ENCODE measurements around the gene C1orf159.

GRCh38 chr1:1146596-1146995, 30.7 kb upstream of the C1orf159 start:
- TF ChIP-seq CTCF (tag by site-specific recombination; IDR thresholded peaks at IDR 0.05) (no peak), ZNF792 (tag by site-specific recombination; IDR thresholded peaks at IDR 0.05) (no peak), ZBTB49 (tag by site-specific recombination; IDR thresholded peaks at IDR 0.05; ENCODE audit: low read depth) (no peak), REST (tag by site-specific recombination; IDR thresholded peaks at IDR 0.05) (no peak), ZNF138 (tag by site-specific recombination; IDR thresholded peaks at IDR 0.05; ENCODE audit: borderline replicate concordance) (no peak), ZBTB8A (tag by site-specific recombination; IDR thresholded peaks at IDR 0.05) (no peak), KLF16 (tag by site-specific recombination; IDR thresholded peaks at IDR 0.05) (no peak), ZFP37 (tag by site-specific recombination; IDR thresholded peaks at IDR 0.05) (no peak), ZNF274 (IDR thresholded peaks at IDR 0.05; ENCODE audit: low read length) (no peak), ZNF274 (tag by site-specific recombination; IDR thresholded peaks at IDR 0.05; ENCODE audit: borderline replicate concordance) (no peak), MEIS1 (CRISPR knock-in tag; IDR thresholded peaks at IDR 0.05; ENCODE audit: borderline replicate concordance) (no peak)
